Stomach (tissue), 9 donors: ENCODE results near the gene POC5. TPM values are rescaled to one million over a fixed set of nuclear protein-coding genes. Genes with fewer than 3 reads are reported as not detected.

ENCODE experiments used
- DNase-seq, 2 donors: peaks; one replicate each; pipeline versions ENCODE4 v3.0.0 to v3.0.0-alpha.2; 2013 to 2019
- H3K27ac ChIP-seq, 5 donors: fragments of 200-600 bp in 4 of 5; sonication (generic) in 4 of 5; one replicate each; pipeline ENCODE4 v1.5.1; 2013 to 2019; ENCODE audit warnings: mild to moderate bottlenecking in 1 of 5, moderate library complexity in 1 of 5
- H3K27me3 ChIP-seq, 3 donors: fragments of 200-600 bp; sonication (generic); one replicate each; pipeline ENCODE4 v1.5.1; 2017 to 2019; ENCODE audit warnings: mixed run types in 1 of 3
- H3K36me3 ChIP-seq, 4 donors: fragments of 200-600 bp; sonication (generic); 1 replicate in 3 of 4; 2 replicates in 1 of 4; pipeline ENCODE4 v1.5.1; 2016 to 2019
- H3K4me1 ChIP-seq, 4 donors: fragments of 200-600 bp; sonication (generic); one replicate each; pipeline ENCODE4 v1.5.1; 2016 to 2019
- H3K4me3 ChIP-seq, 4 donors: fragments of 200-600 bp; sonication (generic) in 3 of 4; one replicate each; pipeline ENCODE4 v1.5.1; 2016 to 2019; ENCODE audit warnings: mild to moderate bottlenecking in 1 of 4
- H3K9me3 ChIP-seq, 4 donors: fragments of 200-600 bp; sonication (generic); one replicate each; pipeline ENCODE4 v1.5.1; 2016 to 2019
- CTCF ChIP-seq, 7 experiments: fragments of 450-650 bp in 4 of 7; fragments of 200-600 bp in 3 of 7; sonication (generic) in 3 of 7; IDR thresholded peaks; one replicate each; pipeline ENCODE4 v1.5.1; 2016 to 2019; ENCODE audit warnings: antibody characterized with exemption in 7 of 7, control low read depth in 2 of 7, mild to moderate bottlenecking in 1 of 7
- EP300 ChIP-seq: sonication (generic); formaldehyde crosslinking; IDR thresholded peaks from one replicate; pipeline ENCODE4 v1.6.1; 2017; ENCODE audit warnings: antibody characterized with exemption
- POLR2A ChIP-seq, 4 donors: fragments of 450-650 bp; IDR thresholded peaks; one replicate each; pipeline ENCODE4 v1.6.1; 2016; ENCODE audit warnings: antibody characterized with exemption in 4 of 4, control low read depth in 2 of 4, mild to moderate bottlenecking in 1 of 4, moderate library complexity in 1 of 4
- POLR2AphosphoS5 ChIP-seq, 3 donors: sonication (generic); formaldehyde crosslinking; IDR thresholded peaks; one replicate each; pipeline ENCODE4 v1.6.1; 2016; ENCODE audit warnings: antibody characterized with exemption in 3 of 3
- WGBS, 5 donors: extraction: QIAGEN DNeasy Blood & Tissue Kit in 3 of 5; methylation state at CpG; one replicate each; pipeline versions ENCODE4 v1.1.5 to v1.1.7; 2013 to 2018; 5-methylcytosine and 5-hydroxymethylcytosine counted together
- intact Hi-C: fragments of 100-400 bp; cut with DNase I; formaldehyde crosslinking; loops from one replicate; pipeline ENCODE4 v1.15.1; 2023; ENCODE audit warnings: low total_unique reads
- polyA plus RNA-seq, 3 donors: library from polyadenylated mRNA; stranded (reverse); fragments of 200-250 nt; gene quantifications; one replicate each; pipeline ENCODE4 v1.2.3, GENCODE V29; 2013
- total RNA-seq, 5 donors: library from RNA; depleted of rRNA; stranded (reverse); fragments of >200 nt; gene quantifications; one replicate each; pipeline versions ENCODE4 v1.1.0 to v1.2.3, GENCODE V29; 2014 to 2016
- donor health status: healthy with polysubstance abuse.
- donor health status: Bipolar disorder and iron deficiency.
- donor health status: healthy.

The POC5 gene
- total and polyA plus RNA-seq, 8 donors, result 3.1 to 135 (median 7.3) TPM

- Histone ChIP-seq H3K4me3 (no peak overlapping the region), H3K4me1 (peaks cover 0 to 19% (median 16%) of the 10 kb centered on the region in 4 donors), H3K36me3 (no peaks in the 10 kb centered on the region), H3K27me3 (no peaks in the 10 kb centered on the region), H3K9me3 (no peaks in the 10 kb centered on the region), H3K27ac (no peak overlapping the region)
- TF ChIP-seq EP300 (no peak), POLR2A (IDR thresholded peaks at IDR 0.05) (no peak), CTCF (IDR thresholded peaks at IDR 0.05) (no peak), POLR2AphosphoS5 (IDR thresholded peaks at IDR 0.05) (no peak)
- 71 to 95% (median 89%) methylated on average over 6 of the region's 6 CpGs for WGBS, 5 donors
- no peak for DNase-seq
- intact Hi-C loops, result no loop called here
Observed at GRCh38 chr5:75666801-75667200, 50.4 kb downstream of the POC5 start.

- intact Hi-C loops, result no loop called here
- Histone ChIP-seq H3K4me1 (peaks cover 0 to 18% (median 16%) of the 10 kb centered on the region in 4 donors), H3K27me3 (no peaks in the 10 kb centered on the region), H3K36me3 (no peaks in the 10 kb centered on the region), H3K27ac (no peak overlapping the region), H3K9me3 (no peaks in the 10 kb centered on the region), H3K4me3 (no peak overlapping the region)
- no peak for DNase-seq
- TF ChIP-seq POLR2AphosphoS5 (IDR thresholded peaks at IDR 0.05) (no peak), EP300 (no peak), POLR2A (IDR thresholded peaks at IDR 0.05) (no peak), CTCF (IDR thresholded peaks at IDR 0.05) (no peak)
- WGBS, 5 donors, result 89 to 98% (median 95%) methylated on average over 2 of the region's 2 CpGs
Observed at GRCh38 chr5:75664979-75665378, 52.3 kb downstream of the POC5 start.

- H3K27me3 ChIP-seq, result no peaks in the 10 kb centered on the region
- peak in 1 of 2 donors; percentile 54 for DNase-seq
- no peak overlapping the region for H3K27ac ChIP-seq
- WGBS, 5 donors, result 83 to 86% (median 85%) methylated on average over 12 of the region's 12 CpGs
- H3K36me3 ChIP-seq, result no peaks in the 10 kb centered on the region
- H3K4me3 ChIP-seq, result no peak overlapping the region
- H3K9me3 ChIP-seq, result no peaks in the 10 kb centered on the region
- H3K4me1 ChIP-seq, result peaks cover 0 to 6% (median 6%) of the 10 kb centered on the region in 4 donors
- no peak for TF ChIP-seq POLR2A (IDR thresholded peaks at IDR 0.05)
- no peak for TF ChIP-seq EP300
- TF ChIP-seq CTCF (IDR thresholded peaks at IDR 0.05), result no peak
- no peak for TF ChIP-seq POLR2AphosphoS5 (IDR thresholded peaks at IDR 0.05)
- intact Hi-C loops, result no loop called here
Observed at GRCh38 chr5:75663579-75664284, 53.5 kb downstream of the POC5 start.

GRCh38 chr5:75662061-75662460, 55.2 kb downstream of the POC5 start:
- Histone ChIP-seq H3K4me3 (no peak overlapping the region), H3K27ac (no peak overlapping the region), H3K4me1 (peaks cover 0 to under 1% (median under 1%) of the 10 kb centered on the region in 4 donors), H3K36me3 (no peaks in the 10 kb centered on the region), H3K9me3 (no peaks in the 10 kb centered on the region), H3K27me3 (no peaks in the 10 kb centered on the region)
- 87 to 97% (median 92%) methylated on average over 2 of the region's 2 CpGs for WGBS, 5 donors
- intact Hi-C loops, result no loop called here
- no peak for TF ChIP-seq POLR2A (IDR thresholded peaks at IDR 0.05)
- no peak for TF ChIP-seq POLR2AphosphoS5 (IDR thresholded peaks at IDR 0.05)
- no peak for TF ChIP-seq CTCF (IDR thresholded peaks at IDR 0.05)
- no peak for TF ChIP-seq EP300
- no peak for DNase-seq
